HCT116 (cell line): ENCODE measurements around the gene MVK. TPM values are rescaled to one million over a fixed set of nuclear protein-coding genes. Genes with fewer than 3 reads are reported as not detected.

Experiments
- ATAC-seq: fragments of 200-7000 bp; cut with Tn5 transposase; 2 replicates; pipeline ENCODE4 v1.9.1; 2020; ENCODE audit warnings: mild to moderate bottlenecking, moderate library complexity
- BruUV-seq: library from RNA; stranded (reverse); fragments of 400-500 nt; replicated peaks from 2 replicates; lab custom pipeline; 2021; lab: Mats Ljungman, UMichigan
- CTCF ChIA-PET: fragments of 300-600 bp; sonication (Branson Sonifier 250); formaldehyde crosslinking; loops from one replicate; lab custom pipeline; 2021; ENCODE audit warnings: antibody characterized with exemption; lab: Charles Lee
- POLR2A ChIA-PET: fragments of 300-600, 350-600 bp; sonication (Branson Sonifier 250); formaldehyde crosslinking; loops from one replicate; lab custom pipeline; 2021; ENCODE audit warnings: antibody characterized with exemption; lab: Charles Lee
- RAD21 ChIA-PET, 2 experiments: fragments of 300-600 bp; sonication (Branson Sonifier 250); formaldehyde crosslinking; loops; one replicate each; lab custom pipeline; 2023; ENCODE audit warnings: low total read pairs in 2 of 2; ENCODE audit not compliant: uncharacterized antibody in 2 of 2, unreplicated experiment in 2 of 2, low non-redundant PET in 1 of 2; lab: Charles Lee
- DNase-seq: peaks from one replicate; pipeline ENCODE4 v3.0.0-alpha.2; 2010; ENCODE audit warnings: low read depth, low spot score
- H2AFZ ChIP-seq: fragments of 200-600 bp; shearing (Covaris generic), sonication (generic); 2 replicates; pipeline ENCODE4 v1.6.1; 2017; ENCODE audit warnings: low read depth, mixed run types, mixed read lengths, antibody characterized with exemption, low read length; ENCODE audit not compliant: poor library complexity, severe bottlenecking
- H3K27ac ChIP-seq: 2 replicates; pipeline ENCODE4 v1.5.1; 2012; ENCODE audit warnings: low read depth, low read length
- H3K27me3 ChIP-seq: fragments of 200-600 bp; sonication (generic); 2 replicates; pipeline ENCODE4 v1.6.1; 2016; ENCODE audit warnings: mixed run types, low read length, mixed read lengths; ENCODE audit not compliant: insufficient read depth
- H3K36me3 ChIP-seq, 2 experiments: fragments of 200-500 bp in 1 of 2; fragments of 200-600 bp in 1 of 2; sonication (Bioruptor generic) in 1 of 2; sonication (generic) in 1 of 2; 2 replicates each; pipeline versions ENCODE4 v1.5.1 to v1.6.1; 2014 to 2016; ENCODE audit warnings: low read length in 2 of 2, inconsistent platforms in 1 of 2, mixed read lengths in 1 of 2, mixed run types in 1 of 2; ENCODE audit not compliant: insufficient read depth in 2 of 2, control insufficient read depth in 1 of 2
- H3K4me1 ChIP-seq, 2 experiments: fragments of 200-600 bp in 1 of 2; sonication (generic) in 1 of 2; 2 replicates each; pipeline versions ENCODE4 v1.5.1 to v1.6.1; 2012 to 2017; ENCODE audit warnings: low read length in 2 of 2, inconsistent platforms in 1 of 2, mild to moderate bottlenecking in 1 of 2, mixed read lengths in 1 of 2, mixed run types in 1 of 2, moderate library complexity in 1 of 2; ENCODE audit not compliant: insufficient read depth in 2 of 2, control insufficient read depth in 1 of 2
- H3K4me2 ChIP-seq: fragments of 200-600 bp; sonication (generic); 2 replicates; pipeline ENCODE4 v1.6.1; 2017; ENCODE audit warnings: mixed run types, low read length, mixed read lengths
- H3K4me3 ChIP-seq, 2 experiments: fragments of 200-600 bp in 1 of 2; sonication (generic) in 1 of 2; replicated peaks in 1 of 2; 2 replicates each; pipeline ENCODE4 v1.5.1; 2011 to 2016; ENCODE audit warnings: low read length in 2 of 2, control low read depth in 1 of 2, low read depth in 1 of 2, mild to moderate bottlenecking in 1 of 2, mixed read lengths in 1 of 2, mixed run types in 1 of 2
- H3K79me2 ChIP-seq: fragments of 200-600 bp; sonication (generic); 2 replicates; pipeline ENCODE4 v1.6.1; 2017; ENCODE audit warnings: mild to moderate bottlenecking, mixed run types, low read length, moderate library complexity, mixed read lengths; ENCODE audit not compliant: insufficient read depth
- H3K9ac ChIP-seq: fragments of 200-600 bp; sonication (generic); 2 replicates; pipeline ENCODE4 v1.6.1; 2016; ENCODE audit warnings: low read length, mixed read lengths
- H3K9me2 ChIP-seq: fragments of 200-600 bp; sonication (generic), shearing (Covaris generic); 2 replicates; pipeline ENCODE4 v1.6.1; 2017; ENCODE audit warnings: mixed run types, mild to moderate bottlenecking, moderate library complexity; ENCODE audit not compliant: insufficient read depth
- H3K9me3 ChIP-seq, 2 experiments: fragments of 200-500 bp in 1 of 2; fragments of 200-600 bp in 1 of 2; sonication (Bioruptor generic) in 1 of 2; sonication (generic) in 1 of 2; 2 replicates each; pipeline ENCODE4 v1.6.1; 2014 to 2017; ENCODE audit warnings: low read length in 2 of 2, mixed read lengths in 2 of 2, inconsistent platforms in 1 of 2, low read depth in 1 of 2, mild to moderate bottlenecking in 1 of 2, mixed run types in 1 of 2, moderate library complexity in 1 of 2; ENCODE audit not compliant: control insufficient read depth in 1 of 2, insufficient read depth in 1 of 2
- H4K20me1 ChIP-seq: fragments of 200-600 bp; sonication (generic), shearing (Covaris generic); 2 replicates; pipeline ENCODE4 v1.6.1; 2017; ENCODE audit warnings: mixed run types, mild to moderate bottlenecking, moderate library complexity; ENCODE audit not compliant: insufficient read depth
- ATF3 ChIP-seq: IDR thresholded peaks from 2 replicates; pipeline ENCODE4 v1.6.1; 2012
- CBX3 ChIP-seq: IDR thresholded peaks from 2 replicates; pipeline ENCODE4 v1.6.1; 2012; ENCODE audit warnings: low read depth
- CEBPB ChIP-seq: IDR thresholded peaks from 2 replicates; pipeline ENCODE4 v1.6.1; 2012; ENCODE audit warnings: low read depth
- CTCF ChIP-seq, 3 experiments: fragments of 200-600 bp in 1 of 3; sonication (generic) in 1 of 3; IDR thresholded peaks in 2 of 3; conservative IDR thresholded peaks in 1 of 3; 2 replicates each; pipeline ENCODE4 v1.5.1; 2012 to 2017; ENCODE audit warnings: low read depth in 2 of 3, low read length in 2 of 3, antibody characterized with exemption in 1 of 3, borderline replicate concordance in 1 of 3, control low read depth in 1 of 3, mild to moderate bottlenecking in 1 of 3, mixed read lengths in 1 of 3, mixed run types in 1 of 3, moderate library complexity in 1 of 3; ENCODE audit not compliant: insufficient read depth in 1 of 3
- EGR1 ChIP-seq: IDR thresholded peaks from 2 replicates; pipeline ENCODE4 v1.6.1; 2012; ENCODE audit warnings: low read depth
- ELF1 ChIP-seq: IDR thresholded peaks from 2 replicates; pipeline ENCODE4 v1.6.1; 2012; ENCODE audit warnings: low read depth, borderline replicate concordance
- EZH2 ChIP-seq: fragments of 200-600 bp; sonication (generic); IDR thresholded peaks from 2 replicates; pipeline ENCODE4 v1.6.1; 2017; ENCODE audit warnings: antibody characterized with exemption, mixed run types
- FOSL1 ChIP-seq: IDR thresholded peaks from 2 replicates; pipeline ENCODE4 v1.6.1; 2012; ENCODE audit warnings: low read depth
- MAX ChIP-seq: IDR thresholded peaks from 2 replicates; pipeline ENCODE4 v1.6.1; 2012
- POLR2A ChIP-seq: IDR thresholded peaks from 2 replicates; pipeline ENCODE4 v1.7.0; 2011; ENCODE audit warnings: borderline replicate concordance; ENCODE audit not compliant: insufficient read depth, insufficient read length; ENCODE audit errors: extremely low read depth
- RAD21 ChIP-seq: IDR thresholded peaks from 2 replicates; pipeline ENCODE4 v1.6.1; 2012; ENCODE audit warnings: low read depth, mild to moderate bottlenecking
- REST ChIP-seq: IDR thresholded peaks from 2 replicates; pipeline ENCODE4 v1.6.1; 2012; ENCODE audit warnings: low read depth
- SP1 ChIP-seq: IDR thresholded peaks from 2 replicates; pipeline ENCODE4 v1.6.1; 2012; ENCODE audit warnings: low read depth
- SRF ChIP-seq: IDR thresholded peaks from 2 replicates; pipeline ENCODE4 v1.6.1; 2012; ENCODE audit warnings: low read depth
- TCF7L2 ChIP-seq: IDR thresholded peaks from 2 replicates; pipeline ENCODE4 v1.7.0; 2011; ENCODE audit warnings: borderline replicate concordance, inconsistent platforms; ENCODE audit not compliant: insufficient read depth, insufficient read length; ENCODE audit errors: extremely low read depth
- YY1 ChIP-seq: IDR thresholded peaks from 2 replicates; pipeline ENCODE4 v1.6.1; 2011; ENCODE audit warnings: low read length, low read depth, moderate library complexity, mild to moderate bottlenecking; ENCODE audit not compliant: insufficient replicate concordance; ENCODE audit errors: extremely low read depth
- ZBTB33 ChIP-seq: IDR thresholded peaks from 2 replicates; pipeline ENCODE4 v1.6.1; 2011; ENCODE audit warnings: mild to moderate bottlenecking, low read length, moderate library complexity; ENCODE audit not compliant: insufficient replicate concordance; ENCODE audit errors: extremely low read depth
- ZFX ChIP-seq: fragments of 450-650 bp; IDR thresholded peaks from 2 replicates; pipeline ENCODE4 v1.6.1; 2017
- ZNF274 ChIP-seq: fragments of 200-500 bp; sonication (Bioruptor generic); IDR thresholded peaks from 2 replicates; pipeline ENCODE4 v1.6.1; 2014; ENCODE audit warnings: mild to moderate bottlenecking, low read depth, low read length, inconsistent platforms
- intact Hi-C: fragments of 100-400 bp; cut with micrococcal nuclease; formaldehyde crosslinking; loops from 2 replicates; pipeline ENCODE4 v1.10.0; 2022
- total RNA-seq: library from RNA; stranded (reverse); gene quantifications from one replicate; pipeline ENCODE4 v1.2.1, GENCODE V29; 2021; ENCODE audit not compliant: unreplicated experiment

MVK gene
- total RNA-seq, 1 experiment from 2014 or later, result 17.3 TPM

- no peak for ATAC-seq
- Histone ChIP-seq H3K36me3 (no peaks in the 10 kb centered on the region), H3K9ac (no peak overlapping the region), H2AFZ (no peak overlapping the region), H4K20me1 (no peaks in the 10 kb centered on the region), H3K4me3 (no peak overlapping the region), H3K4me1 (no peaks in the 10 kb centered on the region), H3K27me3 (no peaks in the 10 kb centered on the region), H3K79me2 (no peaks in the 10 kb centered on the region), H3K4me2 (no peak overlapping the region), H3K9me2 (no peaks in the 10 kb centered on the region), H3K9me3 (no peaks in the 10 kb centered on the region), H3K27ac (no peak overlapping the region)
- ChIA-PET CTCF (no interaction called here), POLR2A (no interaction called here), RAD21 (no interaction called here)
- BruUV-seq, result no TSS peak
- TF ChIP-seq SP1 (no peak), ZFX (no peak), RAD21 (no peak), CEBPB (no peak), CBX3 (no peak), CTCF (IDR thresholded peaks at IDR 0.05 in 2 of 3, conservative IDR thresholded peaks at IDR 0.05 in 1 of 3; ENCODE audit: borderline replicate concordance in 1 of 3, insufficient read depth in 1 of 3, low read depth in 2 of 3, low read length in 2 of 3) (no peak), YY1 (no peak), REST (no peak), TCF7L2 (no peak), POLR2A (no peak), ZNF274 (no peak), ELF1 (no peak), ATF3 (no peak), MAX (no peak), ZBTB33 (no peak), EGR1 (no peak), EZH2 (no peak), FOSL1 (no peak), SRF (no peak)
- no peak for DNase-seq
- intact Hi-C loops, result no loop called here
Measured at GRCh38 chr12:109638735-109639134, 65.1 kb downstream of the MVK start.
